Subcutaneous abdominal adipose tissue (tissue), 5 donors: ENCODE data around the gene TNRC6C.
A peak's percentile ranks its signal among the peaks of the same experiment; 100 is the strongest.

Experiments used
- H3K27ac ChIP-seq: one replicate; pipeline ENCODE4 v1.7.0; 2013; ENCODE audit warnings: low read depth, mild to moderate bottlenecking, inconsistent platforms, low read length, moderate library complexity
- H3K27me3 ChIP-seq, 5 donors: one replicate each; pipeline ENCODE4 v1.7.0; 2013; ENCODE audit warnings: low read length in 5 of 5, inconsistent platforms in 1 of 5; ENCODE audit not compliant: control insufficient read depth in 5 of 5, insufficient read depth in 4 of 5
- H3K36me3 ChIP-seq, 5 donors: one replicate each; pipeline ENCODE4 v1.7.0; 2013; ENCODE audit warnings: low read length in 5 of 5; ENCODE audit not compliant: control insufficient read depth in 5 of 5, insufficient read depth in 5 of 5
- H3K4me1 ChIP-seq, 5 donors: one replicate each; pipeline ENCODE4 v1.7.0; 2013; ENCODE audit warnings: low read length in 5 of 5, mild to moderate bottlenecking in 3 of 5, moderate library complexity in 1 of 5; ENCODE audit not compliant: control insufficient read depth in 5 of 5, insufficient read depth in 5 of 5
- H3K4me3 ChIP-seq, 5 donors: one replicate each; pipeline ENCODE4 v1.7.0; 2013; ENCODE audit warnings: low read length in 5 of 5, low read depth in 1 of 5
- H3K9ac ChIP-seq, 5 donors: one replicate each; pipeline ENCODE4 v1.7.0; 2013; ENCODE audit warnings: low read length in 5 of 5, mild to moderate bottlenecking in 4 of 5, moderate library complexity in 3 of 5
- H3K9me3 ChIP-seq, 5 donors: one replicate each; pipeline ENCODE4 v1.7.0; 2013; ENCODE audit warnings: low read length in 5 of 5; ENCODE audit not compliant: control insufficient read depth in 5 of 5
- donor health status: healthy.
- donor health status: healthy.
- donor health status: healthy.
- donor health status: healthy.
- donor health status: healthy.

The TNRC6C gene

GRCh38 chr17:78140169-78141051, 181.9 kb downstream of the TNRC6C start:
- H3K27me3 ChIP-seq = no peaks in the 10 kb centered on the region
- H3K4me3 ChIP-seq = peak overlapping the region in 4 of 5 donors; percentile 23 to 55 (median 41)
- H3K4me1 ChIP-seq = peaks cover 17 to 60% (median 44%) of the 10 kb centered on the region in 5 donors
- H3K9me3 ChIP-seq = no peaks in the 10 kb centered on the region
- peaks cover 0 to 3% (median 0%) of the 10 kb centered on the region in 5 donors for H3K36me3 ChIP-seq
- H3K27ac ChIP-seq = no peak overlapping the region
- peak overlapping the region in 3 of 5 donors; percentile 25 to 45 (median 25) for H3K9ac ChIP-seq

GRCh38 chr17:78141437-78142118, 183.1 kb downstream of the TNRC6C start:
- Histone ChIP-seq H3K4me1 (peaks cover 17 to 70% (median 53%) of the 10 kb centered on the region in 5 donors), H3K27ac (no peak overlapping the region)

DNA sequence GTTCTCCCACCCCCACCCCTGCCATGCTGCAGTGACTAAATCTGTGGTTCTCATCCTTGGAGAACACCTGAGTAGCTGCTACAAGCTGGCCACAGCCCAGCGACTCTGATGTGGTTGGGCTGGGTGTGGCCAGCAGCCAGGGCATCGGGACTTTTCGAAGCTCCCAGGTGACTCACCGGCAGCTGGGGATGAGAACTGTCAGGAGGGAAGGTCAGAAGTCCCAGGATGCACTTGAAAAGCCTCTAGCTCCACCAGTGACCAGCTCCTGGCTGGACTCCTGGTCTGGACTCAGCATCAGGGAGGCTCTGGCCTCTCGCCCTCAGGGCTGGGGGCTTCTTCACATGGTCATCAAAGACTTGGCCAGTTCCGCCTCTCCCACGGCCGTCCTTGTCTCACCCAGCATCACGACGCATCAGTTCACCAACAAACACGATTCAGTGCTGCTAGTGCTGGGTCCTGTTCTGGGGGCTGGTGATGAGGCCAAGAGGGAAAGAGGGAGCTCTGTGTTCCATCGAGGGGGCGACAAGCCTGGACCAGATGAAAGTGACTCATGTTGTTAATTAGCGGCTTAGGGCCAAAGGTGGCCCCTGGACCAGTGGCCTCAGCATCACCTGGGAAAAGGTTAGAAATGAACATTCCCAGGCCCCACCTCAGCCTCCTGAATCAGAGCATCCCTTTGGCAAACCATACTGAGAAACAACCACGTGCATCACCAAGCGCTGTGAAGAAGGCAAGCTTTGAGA, 183.8 kb downstream of the TNRC6C start:
- Histone ChIP-seq H3K9me3 (no peaks in the 10 kb centered on the region), H3K27me3 (no peaks in the 10 kb centered on the region), H3K9ac (no peak overlapping the region), H3K36me3 (peaks cover 0 to 3% (median 0%) of the 10 kb centered on the region in 5 donors), H3K27ac (no peak overlapping the region), H3K4me1 (peaks cover 17 to 69% (median 50%) of the 10 kb centered on the region in 5 donors), H3K4me3 (no peak overlapping the region)

More at GRCh38 chr17:78141437-78142118, 183.1 kb downstream of the TNRC6C start:
- Histone ChIP-seq H3K4me3 (peak overlapping the region in 1 of 5 donors; percentile 55), H3K9ac (peak overlapping the region in 2 of 5 donors; percentile 13 to 33), H3K9me3 (no peaks in the 10 kb centered on the region), H3K36me3 (peaks cover 0 to 3% (median 0%) of the 10 kb centered on the region in 5 donors), H3K27me3 (no peaks in the 10 kb centered on the region)

GRCh38 chr17:78143214-78144146, 185.0 kb downstream of the TNRC6C start:
- H3K4me1 ChIP-seq = peaks cover 17 to 63% (median 49%) of the 10 kb centered on the region in 5 donors
- H3K9me3 ChIP-seq = no peaks in the 10 kb centered on the region
- peak overlapping the region in 2 of 5 donors; percentile 36 to 37 for H3K9ac ChIP-seq
- no peak overlapping the region for H3K4me3 ChIP-seq
- peak overlapping the region; percentile 86 for H3K27ac ChIP-seq
- H3K27me3 ChIP-seq = no peaks in the 10 kb centered on the region
- H3K36me3 ChIP-seq = peaks cover 0 to 3% (median 0%) of the 10 kb centered on the region in 5 donors

GRCh38 chr17:78144147-78144719, 185.7 kb downstream of the TNRC6C start:
- H3K4me3 ChIP-seq = peak overlapping the region in 4 of 5 donors; percentile 9 to 49 (median 29)

DNA sequence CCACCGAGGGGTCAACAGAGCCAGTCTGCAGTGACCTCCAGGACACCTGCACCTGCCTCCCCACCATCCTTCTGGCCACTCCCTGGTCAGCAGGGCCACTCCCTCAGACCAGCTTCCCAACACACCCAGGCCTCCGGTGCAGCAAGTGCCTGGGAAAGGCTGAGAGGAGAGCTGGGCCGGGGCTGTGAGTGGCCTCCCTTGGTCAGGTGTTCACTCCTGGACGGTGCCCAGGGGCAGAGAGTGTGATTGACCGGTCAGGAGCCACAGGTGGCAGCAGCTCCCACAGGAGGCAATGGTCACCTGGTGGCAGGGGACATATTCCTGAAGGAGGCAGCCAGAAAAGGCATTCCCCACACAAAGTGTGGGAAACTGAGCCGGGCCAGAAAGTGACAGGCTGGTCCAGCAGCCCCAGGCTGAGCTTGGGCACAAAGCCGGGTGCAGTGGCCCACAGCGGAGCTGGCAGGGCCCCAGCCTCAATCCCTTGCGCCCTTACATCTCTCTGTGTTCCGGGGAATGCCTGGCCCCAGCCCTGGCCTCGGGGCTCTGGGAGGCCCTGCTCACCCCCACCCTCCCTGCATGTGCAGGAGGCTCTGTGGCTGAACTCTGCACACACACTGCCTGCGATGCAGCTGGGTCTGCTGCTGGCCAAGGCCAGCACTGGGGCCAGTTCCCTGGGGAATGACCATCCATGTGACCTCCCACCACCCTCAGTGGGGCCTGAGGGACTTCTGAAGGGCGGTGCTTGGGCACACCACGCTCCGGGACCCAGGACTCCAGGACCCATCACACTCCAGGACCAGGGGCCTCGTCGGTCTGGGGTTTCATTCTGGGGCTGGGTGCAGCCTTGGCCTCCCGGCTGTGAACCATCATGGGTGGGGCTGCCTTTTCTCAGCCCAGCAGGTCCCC, 186.5 kb downstream of the TNRC6C start:
- peak overlapping the region in 4 of 5 donors; percentile 9 to 49 (median 29) for H3K4me3 ChIP-seq
- peaks cover 17 to 59% (median 49%) of the 10 kb centered on the region in 5 donors for H3K4me1 ChIP-seq
- H3K27me3 ChIP-seq = no peaks in the 10 kb centered on the region
- peak overlapping the region; percentile 86 for H3K27ac ChIP-seq
- no peaks in the 10 kb centered on the region for H3K9me3 ChIP-seq
- peak overlapping the region in 4 of 5 donors; percentile 7 to 57 (median 30) for H3K9ac ChIP-seq
- H3K36me3 ChIP-seq = peaks cover 0 to 3% (median 0%) of the 10 kb centered on the region in 5 donors

More at GRCh38 chr17:78144147-78144719, 185.7 kb downstream of the TNRC6C start:
- peak overlapping the region in 4 of 5 donors; percentile 7 to 57 (median 38) for H3K9ac ChIP-seq
- H3K4me1 ChIP-seq = peaks cover 17 to 60% (median 49%) of the 10 kb centered on the region in 5 donors
- no peaks in the 10 kb centered on the region for H3K9me3 ChIP-seq
- H3K27me3 ChIP-seq = no peaks in the 10 kb centered on the region
- H3K27ac ChIP-seq = peak overlapping the region; percentile 86
- H3K36me3 ChIP-seq = peaks cover 0 to 3% (median 0%) of the 10 kb centered on the region in 5 donors

DNA sequence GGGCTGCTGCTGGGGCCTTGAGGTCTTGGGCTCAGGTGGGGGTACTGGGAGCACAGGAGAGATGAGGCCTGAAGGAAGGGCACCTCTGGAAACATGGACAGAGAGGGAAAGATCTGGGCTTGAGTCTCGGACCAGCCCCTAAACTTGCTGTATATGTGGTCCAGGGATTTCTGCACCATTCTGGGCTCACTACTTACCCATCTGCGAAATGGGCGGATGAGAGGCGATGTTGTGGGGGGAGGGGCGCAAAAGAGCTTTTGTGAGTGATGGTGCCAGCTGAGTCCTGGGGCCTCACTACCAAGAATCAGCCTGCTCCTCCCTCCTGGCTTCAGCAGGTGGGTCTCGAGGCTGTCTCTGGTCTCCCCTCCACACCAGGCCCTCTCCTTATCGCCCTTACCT, 188.0 kb downstream of the TNRC6C start:
- no peak overlapping the region for H3K27ac ChIP-seq
- no peak overlapping the region for H3K4me3 ChIP-seq
- no peaks in the 10 kb centered on the region for H3K9me3 ChIP-seq
- peaks cover 0 to under 1% (median 0%) of the 10 kb centered on the region in 5 donors for H3K36me3 ChIP-seq
- peaks cover 17 to 49% (median 38%) of the 10 kb centered on the region in 5 donors for H3K4me1 ChIP-seq
- no peaks in the 10 kb centered on the region for H3K27me3 ChIP-seq
- no peak overlapping the region for H3K9ac ChIP-seq

GRCh38 chr17:78146881-78147280, 188.4 kb downstream of the TNRC6C start:
- Histone ChIP-seq H3K4me1 (peaks cover 16 to 49% (median 38%) of the 10 kb centered on the region in 5 donors), H3K9ac (no peak overlapping the region), H3K36me3 (no peaks in the 10 kb centered on the region), H3K9me3 (no peaks in the 10 kb centered on the region), H3K4me3 (no peak overlapping the region), H3K27ac (no peak overlapping the region), H3K27me3 (no peaks in the 10 kb centered on the region)
